NCI-H187 treated with DMSO at 0.1 percent for 48 hours (cell line): Measurements from ENCODE around the gene CD4.
"Not testable (repeated sequence)": the region's sequence is repeated elsewhere in the genome, so short reads cannot be mapped to it uniquely, and the experiment has no call there.

Source experiments
- DNase-seq: peaks from one replicate; lab custom pipeline; 2025; lab: John Stamatoyannopoulos, UW

CD4 gene

GRCh38 chr12:6869049-6870021 lies 80.0 kb downstream of the CD4 start:
- peak; percentile 53 for DNase-seq

GRCh38 chr12:6870304-6870703 lies 81.0 kb downstream of the CD4 start:
- DNase-seq = not testable (repeated sequence)
